ENCODE measurements around the gene TBX2. TPM values are rescaled to one million over a fixed set of nuclear protein-coding genes. Genes with fewer than 3 reads are reported as not detected.
A peak's percentile ranks its signal among the peaks of the same experiment; 100 is the strongest.

TBX2 gene
- total and polyA plus RNA-seq, 12 donors, result 4.6 to 31.1 (median 11.8) TPM

DNA sequence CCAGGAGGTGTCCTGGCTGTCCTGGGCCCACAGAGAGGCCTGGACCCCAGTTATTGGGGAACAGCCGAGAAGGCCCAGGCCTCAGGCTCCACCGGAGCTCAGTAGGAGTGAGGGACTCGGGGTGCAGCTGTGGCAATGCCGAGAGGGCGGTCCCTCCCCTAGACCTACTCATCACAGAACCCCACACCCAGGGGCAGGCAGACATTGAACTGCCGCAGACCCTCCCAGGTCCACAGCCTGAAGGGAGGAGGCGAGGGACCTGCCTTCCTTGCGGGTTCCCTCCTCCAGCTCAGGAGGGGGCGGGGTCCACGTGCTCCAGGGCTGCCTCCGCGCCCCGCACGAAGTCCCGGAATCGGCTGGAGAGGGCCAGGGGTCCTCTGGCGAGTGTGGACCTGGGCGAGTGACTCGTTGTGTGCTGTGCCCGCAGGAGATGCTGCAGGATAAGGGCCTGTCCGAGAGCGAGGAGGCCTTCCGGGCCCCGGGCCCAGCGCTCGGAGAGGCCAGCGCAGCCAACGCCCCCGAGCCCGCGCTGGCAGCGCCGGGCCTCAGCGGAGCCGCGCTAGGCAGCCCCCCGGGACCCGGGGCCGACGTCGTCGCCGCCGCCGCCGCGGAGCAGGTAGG lies 56.5 kb downstream of the TBX2 start:
- WGBS, 2 donors, result 26 to 31% methylated on average over 32 to 47 of the region's 47 CpGs
- H3K4me1 ChIP-seq, result peaks cover 3 to 40% (median 24%) of the 10 kb centered on the region in 9 donors
- no peaks in the 10 kb centered on the region for H3K9me3 ChIP-seq
- no peaks in the 10 kb centered on the region for H3K36me3 ChIP-seq
- H3K4me3 ChIP-seq, result no peak overlapping the region
- intact Hi-C loops (cut with DNase I), result no loop called here
- no peak overlapping the region for H3K27ac ChIP-seq
- ATAC-seq (no peak), DNase-seq (no peak)
- TF ChIP-seq, protein P1, sequence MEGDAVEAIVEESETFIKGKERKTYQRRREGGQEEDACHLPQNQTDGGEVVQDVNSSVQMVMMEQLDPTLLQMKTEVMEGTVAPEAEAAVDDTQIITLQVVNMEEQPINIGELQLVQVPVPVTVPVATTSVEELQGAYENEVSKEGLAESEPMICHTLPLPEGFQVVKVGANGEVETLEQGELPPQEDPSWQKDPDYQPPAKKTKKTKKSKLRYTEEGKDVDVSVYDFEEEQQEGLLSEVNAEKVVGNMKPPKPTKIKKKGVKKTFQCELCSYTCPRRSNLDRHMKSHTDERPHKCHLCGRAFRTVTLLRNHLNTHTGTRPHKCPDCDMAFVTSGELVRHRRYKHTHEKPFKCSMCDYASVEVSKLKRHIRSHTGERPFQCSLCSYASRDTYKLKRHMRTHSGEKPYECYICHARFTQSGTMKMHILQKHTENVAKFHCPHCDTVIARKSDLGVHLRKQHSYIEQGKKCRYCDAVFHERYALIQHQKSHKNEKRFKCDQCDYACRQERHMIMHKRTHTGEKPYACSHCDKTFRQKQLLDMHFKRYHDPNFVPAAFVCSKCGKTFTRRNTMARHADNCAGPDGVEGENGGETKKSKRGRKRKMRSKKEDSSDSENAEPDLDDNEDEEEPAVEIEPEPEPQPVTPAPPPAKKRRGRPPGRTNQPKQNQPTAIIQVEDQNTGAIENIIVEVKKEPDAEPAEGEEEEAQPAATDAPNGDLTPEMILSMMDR (IDR thresholded peaks at IDR 0.05), result no peak
- H3K27me3 ChIP-seq, result peaks cover 40 to 100% (median 100%) of the 10 kb centered on the region in 7 donors

DNA sequence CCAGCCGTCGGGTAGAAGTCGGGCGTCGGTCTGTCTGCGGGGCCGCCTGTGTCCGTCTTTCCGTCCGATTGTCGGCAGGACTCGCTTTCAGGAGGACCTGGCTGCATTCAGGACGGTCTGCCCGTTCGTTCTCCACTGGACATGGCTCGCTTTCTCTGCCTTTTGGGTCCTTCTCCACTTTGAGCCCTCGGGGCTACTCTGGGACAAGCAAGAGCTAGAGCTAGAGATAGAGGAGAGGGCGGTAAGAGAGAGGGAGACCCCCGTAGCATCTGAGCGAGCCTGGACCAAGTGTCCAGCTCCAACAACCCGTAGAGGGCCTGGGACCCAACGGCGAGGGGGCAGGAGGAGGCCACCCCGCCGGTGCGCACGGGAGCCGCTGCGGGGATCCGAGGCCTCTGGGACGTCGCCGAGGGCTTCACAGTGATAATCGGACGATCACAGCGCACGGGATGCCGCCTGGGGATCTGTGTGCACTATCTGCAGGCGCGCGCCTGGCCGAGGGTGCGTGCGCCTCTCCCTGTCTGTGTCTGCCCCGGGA lies 57.1 kb downstream of the TBX2 start:
- TF ChIP-seq, protein P1 (IDR thresholded peaks at IDR 0.05), result no peak
- ATAC-seq, result peak in 1 of 8 donors; percentile 28

GRCh38 chr17:61457226-61457983 lies 57.8 kb downstream of the TBX2 start:
- DNase-seq (no peak), ATAC-seq (no peak)
- Histone ChIP-seq H3K27me3 (peaks cover 32 to 100% (median 100%) of the 10 kb centered on the region in 7 donors), H3K9me3 (no peaks in the 10 kb centered on the region), H3K27ac (no peak overlapping the region), H3K36me3 (no peaks in the 10 kb centered on the region), H3K4me1 (peaks cover 0 to 36% (median 20%) of the 10 kb centered on the region in 9 donors), H3K4me3 (peak overlapping the region in 8 of 10 donors; percentile 6 to 43 (median 30))
- TF ChIP-seq, protein P1 (IDR thresholded peaks at IDR 0.05), result no peak
- 3 to 5% methylated on average over 39 of the region's 39 CpGs for WGBS, 2 donors
- intact Hi-C loops (cut with DNase I), result no loop called here

More for the DNA sequence above, 57.1 kb downstream of the TBX2 start:
- H3K9me3 ChIP-seq, result no peaks in the 10 kb centered on the region
- 3 to 7% methylated on average over 44 to 45 of the region's 45 CpGs for WGBS, 2 donors
- no peaks in the 10 kb centered on the region for H3K36me3 ChIP-seq
- H3K27me3 ChIP-seq, result peaks cover 37 to 100% (median 100%) of the 10 kb centered on the region in 7 donors
- no peak for DNase-seq
- intact Hi-C loops (cut with DNase I), result no loop called here
- peak overlapping the region in 7 of 10 donors; percentile 6 to 43 (median 32) for H3K4me3 ChIP-seq
- peaks cover 3 to 38% (median 20%) of the 10 kb centered on the region in 9 donors for H3K4me1 ChIP-seq
- no peak overlapping the region for H3K27ac ChIP-seq

DNA sequence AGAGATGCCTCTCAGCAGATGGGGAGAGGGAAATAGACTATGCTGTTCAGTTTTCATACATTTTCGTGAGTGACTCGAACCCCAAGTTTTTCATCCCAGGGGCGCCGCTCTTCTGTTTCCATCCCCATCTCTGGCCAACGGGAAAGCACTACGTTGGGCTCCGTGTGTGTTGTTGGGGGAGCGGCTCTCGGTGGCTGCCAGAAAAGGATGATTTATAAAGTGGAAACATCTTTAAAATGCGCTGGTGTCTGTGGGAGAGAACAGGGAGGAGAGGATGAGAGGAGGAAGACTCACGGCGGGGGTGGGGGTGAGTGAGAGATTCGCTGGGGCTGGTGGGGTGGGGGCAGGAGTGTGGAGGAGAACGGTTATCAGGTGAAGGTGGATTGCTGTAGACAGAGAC lies 58.4 kb downstream of the TBX2 start:
- H3K27me3 ChIP-seq, result peaks cover 31 to 100% (median 100%) of the 10 kb centered on the region in 7 donors
- intact Hi-C loops (cut with DNase I), result no loop called here

More for the DNA sequence above, 58.4 kb downstream of the TBX2 start:
- TF ChIP-seq, protein P1 (IDR thresholded peaks at IDR 0.05), result no peak
- no peak overlapping the region for H3K27ac ChIP-seq
- H3K36me3 ChIP-seq, result no peaks in the 10 kb centered on the region
- ATAC-seq, result no peak
- H3K4me3 ChIP-seq, result peak overlapping the region in 5 of 10 donors; percentile 6 to 43 (median 27)
- no peaks in the 10 kb centered on the region for H3K9me3 ChIP-seq
- WGBS, 2 donors, result 11 to 16% methylated on average over 14 of the region's 14 CpGs
- H3K4me1 ChIP-seq, result peaks cover 0 to 31% (median 20%) of the 10 kb centered on the region in 9 donors
- no peak for DNase-seq
